K562 (cell line): ENCODE measurements around the gene EEFSEC. TPM values are rescaled to one million over a fixed set of nuclear protein-coding genes. Genes with fewer than 3 reads are reported as not detected.

Experiments
- ATAC-seq: fragments of 200-7000 bp; cut with Tn5 transposase; 3 replicates; pipeline ENCODE4 v1.9.1; 2020; ENCODE audit warnings: moderate library complexity
- BruUV-seq: library from RNA; stranded (reverse); fragments of 400-500 nt; replicated peaks from 2 replicates; lab custom pipeline; 2021; lab: Mats Ljungman, UMichigan
- CTCF ChIA-PET: fragments of 300-600 bp; formaldehyde crosslinking; extraction: SDS; loops from one replicate; lab custom pipeline; 2021; ENCODE audit warnings: low intra/inter-chr PET ratio; lab: Yijun Ruan, JAX
- POLR2A ChIA-PET: fragments of 300-600, 350-650 bp; sonication (Branson Sonifier 250); formaldehyde crosslinking; extraction: SDS; loops from one replicate; lab custom pipeline; 2021; ENCODE audit warnings: antibody characterized with exemption, inconsistent platforms; lab: Yijun Ruan, JAX
- DNase-seq, 4 experiments: peaks; one replicate each; pipeline versions ENCODE4 v3.0.0 to v3.0.0-alpha.2; 2011 to 2018; ENCODE audit warnings: low spot score in 3 of 4, mixed read lengths in 3 of 4; ENCODE audit errors: extremely low read depth in 1 of 4
- FAIRE-seq: peaks from 2 replicates; lab custom pipeline; 2011; peaks lifted over from hg19 to GRCh38; lab: Jason Lieb, UNC
- H2AFZ ChIP-seq: 2 replicates; pipeline ENCODE4 v1.6.0; 2011; ENCODE audit warnings: low read depth, low read length, control low read depth, inconsistent platforms
- H3K27ac ChIP-seq: fragments of 200-600 bp; 3 replicates; pipeline ENCODE4 v1.8.0; 2011; ENCODE audit warnings: low read depth, mild to moderate bottlenecking, control low read depth, inconsistent platforms, low read length, moderate library complexity, mixed read lengths; ENCODE audit errors: extremely low read depth
- H3K27me3 ChIP-seq, 2 experiments: fragments of 300-600 bp in 1 of 2; 2 replicates in 1 of 2; 3 replicates in 1 of 2; pipeline versions ENCODE4 v1.6.0 to v1.8.0; 2011; ENCODE audit warnings: inconsistent platforms in 2 of 2, low read length in 2 of 2, mild to moderate bottlenecking in 1 of 2, mixed read lengths in 1 of 2, moderate library complexity in 1 of 2; ENCODE audit not compliant: control insufficient read depth in 2 of 2, insufficient read depth in 2 of 2
- H3K36me3 ChIP-seq: fragments of 300-600 bp; 3 replicates; pipeline ENCODE4 v1.8.0; 2011; ENCODE audit warnings: mild to moderate bottlenecking, low read length, inconsistent platforms; ENCODE audit not compliant: control insufficient read depth, insufficient read depth
- H3K4me1 ChIP-seq, 2 experiments: fragments of 200-600 bp in 1 of 2; replicated peaks in 1 of 2; 2 replicates in 1 of 2; 3 replicates in 1 of 2; pipeline versions ENCODE4 v1.5.1 to v1.8.0; 2011; ENCODE audit warnings: inconsistent platforms in 2 of 2, low read length in 2 of 2, mild to moderate bottlenecking in 1 of 2, mixed read lengths in 1 of 2, moderate library complexity in 1 of 2; ENCODE audit not compliant: control insufficient read depth in 2 of 2, insufficient read depth in 2 of 2
- H3K4me2 ChIP-seq: 2 replicates; pipeline ENCODE4 v1.6.1; 2011; ENCODE audit warnings: low read length, control low read depth, inconsistent platforms, mixed read lengths; ENCODE audit not compliant: insufficient read depth
- H3K4me3 ChIP-seq: fragments of 200-600 bp; sonication (generic), shearing (Covaris generic); 2 replicates; pipeline ENCODE4 v1.5.1; 2016; ENCODE audit warnings: control low read depth, inconsistent platforms
- H3K79me2 ChIP-seq: fragments of 200-600 bp; 3 replicates; pipeline ENCODE4 v1.8.0; 2011; ENCODE audit warnings: low read length, inconsistent platforms; ENCODE audit not compliant: control insufficient read depth, insufficient read depth
- H3K9ac ChIP-seq, 2 experiments: 2 replicates each; pipeline versions ENCODE4 v1.6.0 to v1.6.1; 2011; ENCODE audit warnings: low read depth in 2 of 2, low read length in 2 of 2, control low read depth in 1 of 2, inconsistent platforms in 1 of 2, mild to moderate bottlenecking in 1 of 2, mixed read lengths in 1 of 2; ENCODE audit not compliant: insufficient read depth in 1 of 2
- H3K9me1 ChIP-seq: one replicate; pipeline ENCODE4 v1.6.0; 2011; ENCODE audit warnings: inconsistent platforms, mild to moderate bottlenecking, low read length, moderate library complexity; ENCODE audit not compliant: control insufficient read depth, insufficient read depth
- H3K9me3 ChIP-seq: replicated peaks from 2 replicates; pipeline ENCODE4 v1.5.1; 2011; ENCODE audit warnings: low read depth, low read length, inconsistent platforms; ENCODE audit not compliant: control insufficient read depth, insufficient read depth
- H4K20me1 ChIP-seq: replicated peaks from 2 replicates; pipeline ENCODE4 v1.6.1; 2011; ENCODE audit warnings: low read length, inconsistent platforms, mixed read lengths; ENCODE audit not compliant: control insufficient read depth, insufficient read depth
- FOXJ3 ChIP-seq: sonication (generic); formaldehyde crosslinking; IDR thresholded peaks from 2 replicates; pipeline ENCODE4 v1.4.0; 2020; ENCODE audit warnings: mild to moderate bottlenecking, missing genetic modification reagents
- GATAD2A ChIP-seq: fragments of 450-650 bp; IDR thresholded peaks from 2 replicates; pipeline ENCODE4 v1.6.1; 2017
- HDAC2 ChIP-seq: fragments of 450-650 bp; IDR thresholded peaks from 2 replicates; pipeline ENCODE4 v1.6.1; 2016; ENCODE audit warnings: mild to moderate bottlenecking
- HDGF ChIP-seq: fragments of 450-650 bp; IDR thresholded peaks from 2 replicates; pipeline ENCODE4 v1.6.1; 2016
- MBD1 ChIP-seq: fragments of 250-450 bp; sonication (Bioruptor Pico); IDR thresholded peaks from 2 replicates; pipeline ENCODE4 v1.8.0; 2022; ENCODE audit warnings: inconsistent platforms
- NRF1 ChIP-seq, 2 experiments: fragments of 450-650 bp; IDR thresholded peaks in 1 of 2; conservative IDR thresholded peaks in 1 of 2; 2 replicates each; pipeline ENCODE4 v1.6.1; 2014; ENCODE audit warnings: mild to moderate bottlenecking in 2 of 2
- ZBTB17 ChIP-seq: fragments of 450-650 bp; formaldehyde crosslinking; IDR thresholded peaks from 2 replicates; pipeline ENCODE4 v1.4.0; 2020; ENCODE audit warnings: mild to moderate bottlenecking
- ZNF408 ChIP-seq: fragments of 250-450 bp; sonication (Bioruptor Pico); IDR thresholded peaks from 2 replicates; pipeline ENCODE4 v1.4.0; 2020; ENCODE audit warnings: low read depth, mild to moderate bottlenecking, moderate library complexity
- ZNF449 ChIP-seq: fragments of 250-450 bp; sonication (Bioruptor Pico); IDR thresholded peaks from 2 replicates; pipeline ENCODE4 v1.8.0; 2022; ENCODE audit warnings: moderate library complexity, mild to moderate bottlenecking, inconsistent platforms
- WGBS: fragments of 100-300 bp; shearing (Covaris generic); methylation state at CpG from one replicate; pipeline ENCODE4 v1.1.6; 2016; ENCODE audit warnings: low coverage, mixed read lengths; ENCODE audit not compliant: insufficient coverage; ENCODE audit errors: missing lambda C conversion rate; 5-methylcytosine and 5-hydroxymethylcytosine counted together
- in situ Hi-C: fragments of 300-500 bp; cut with MboI; formaldehyde crosslinking; loops from 4 replicates; pipeline ENCODE4 v1.15.0; 2018; ENCODE audit warnings: inconsistent platforms, mixed read lengths
- intact Hi-C: fragments of 100-400 bp; cut with micrococcal nuclease; formaldehyde crosslinking; loops from 2 replicates; pipeline ENCODE4 v1.14.2; 2022
- polyA plus RNA-seq, 8 experiments: library from polyadenylated mRNA; depleted of rRNA in 4 of 8; stranded (reverse) in 5 of 8; unstranded in 3 of 8; fragments of >200 nt; fragmentation: Nextera tagmentation in 2 of 8; fragmentation: Illumina TruSeq in 1 of 8; extraction: Ambion mirVana in 2 of 8; extraction: Trizol in 1 of 8; gene quantifications; 2 replicates each; pipeline versions ENCODE4 v1.2.1 to v1.2.3, GENCODE V29; 2011 to 2014; ENCODE audit warnings: inconsistent platforms in 1 of 8, missing spikeins in 1 of 8
- total RNA-seq, 7 experiments: library from RNA; depleted of rRNA in 6 of 7; stranded (reverse); fragments of >200 nt in 6 of 7; fragmentation: Illumina TruSeq in 2 of 7; extraction: Trizol in 2 of 7; gene quantifications; 2 replicates each; pipeline versions ENCODE4 v1.2.1 to v1.2.3, GENCODE V29; 2011 to 2021; ENCODE audit warnings: low replicate concordance in 1 of 7
- TF ChIP-seq, protein P1 (sequence below): fragments of 450-650 bp; IDR thresholded peaks from 2 replicates; pipeline ENCODE4 v1.7.0; 2016; ENCODE audit warnings: borderline replicate concordance

EEFSEC gene
- total and polyA plus RNA-seq, 9 of the 15 experiments (the other 6 are each of a cell fraction or from before 2014, with no cell fraction given): 0.35 to 11.8 (median 7.7) TPM

DNA sequence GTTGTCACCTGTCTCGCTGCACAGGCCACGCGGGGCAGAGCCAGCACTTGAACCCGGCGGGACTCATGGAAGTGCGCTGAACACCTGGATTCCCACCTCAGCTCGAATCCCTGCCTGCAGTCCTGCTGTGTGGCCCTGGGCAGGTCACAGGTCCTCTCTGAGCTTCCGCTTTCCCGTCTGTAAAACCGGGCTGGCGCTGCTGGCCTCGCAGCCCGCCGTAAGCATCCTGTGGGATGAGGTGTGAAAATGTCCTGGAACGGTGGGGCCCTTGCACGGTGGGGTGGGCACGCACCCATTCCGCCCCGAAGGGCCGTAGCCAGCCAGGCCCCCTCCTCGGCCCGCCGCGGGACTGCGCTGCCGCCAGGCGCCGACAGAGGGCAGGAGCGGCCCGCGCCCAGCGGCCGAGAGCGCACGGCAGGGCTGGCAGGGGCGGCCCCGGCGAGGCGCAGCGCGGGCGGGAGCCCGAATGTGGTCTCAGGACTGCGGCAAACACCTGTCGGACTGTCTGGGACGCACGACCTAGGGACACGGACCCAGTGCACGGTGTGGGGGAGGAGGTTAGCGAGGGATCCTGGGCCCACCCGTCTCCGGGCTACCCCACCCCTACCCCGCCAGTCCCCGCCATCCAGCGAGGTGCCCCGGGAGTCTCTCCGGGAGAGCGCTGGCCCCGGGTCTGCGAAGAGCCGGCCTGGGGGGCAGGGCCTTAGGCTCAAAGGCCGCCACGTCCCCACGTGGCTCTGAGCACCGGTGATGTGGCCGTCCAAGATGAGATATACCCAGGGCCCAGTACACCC is 273.0 kb downstream of the EEFSEC start:
- H3K9ac ChIP-seq: peak overlapping the region; percentile 57 to 90
- peaks cover 41 to 93% of the 10 kb centered on the region in 2 experiments for H3K4me1 ChIP-seq
- no peaks in the 10 kb centered on the region; the same call in 2 of the 3 replicates for H3K79me2 ChIP-seq
- ChIA-PET CTCF (interaction anchor here (0.7 to 2.3 kb wide), 4 partner anchors 10 to 192 kb away, joined by 3 to 9 read pairs (median 3); no protein-coding TSS in a partner anchor), POLR2A (interaction anchor here (1.0 kb wide), 1 partner anchor 16 kb away, joined by 3 read pairs; no protein-coding TSS in a partner anchor)
- FAIRE-seq: no peak
- no TSS peak for BruUV-seq
- H2AFZ ChIP-seq: peak overlapping the region; percentile 86
- H3K27me3 ChIP-seq: no peaks in the 10 kb centered on the region
- no peaks in the 10 kb centered on the region for H3K36me3 ChIP-seq
- H3K4me2 ChIP-seq: peak overlapping the region; percentile 68
- H3K9me3 ChIP-seq: no peaks in the 10 kb centered on the region
- WGBS: 8% methylated on average over 25 of the region's 66 CpGs
- peak; percentile 70 to 84 (median 83) for DNase-seq
- intact Hi-C loops: no loop called here
- H3K4me3 ChIP-seq: no peak overlapping the region
- ATAC-seq: peak; percentile 86
- H3K27ac ChIP-seq: peak overlapping the region; percentile 73
- H3K9me1 ChIP-seq: no peaks in the 10 kb centered on the region
- in situ Hi-C loops: no loop called here
- H4K20me1 ChIP-seq: no peaks in the 10 kb centered on the region
- TF ChIP-seq HDAC2 (0 out of 2 replicates have a peak, but pooled peaks have one; percentile 70), MBD1 (CRISPR knock-in tag) (no peak), FOXJ3 (no peak), NRF1 (conservative IDR thresholded peaks at IDR 0.05 in 1 of 2, IDR thresholded peaks at IDR 0.05 in 1 of 2) (peak in 1 of 2 experiments; percentile 24; a peak in 1 of 4 replicates), HDGF (peak; percentile 36; the same call in 1 of the 2 replicates), GATAD2A (0 out of 2 replicates have a peak, but pooled peaks have one; percentile 62), ZNF449 (CRISPR knock-in tag) (no peak), ZBTB17 (0 out of 2 replicates have a peak, but pooled peaks have one; percentile 8), ZNF408 (no peak)
- TF ChIP-seq, protein P1, sequence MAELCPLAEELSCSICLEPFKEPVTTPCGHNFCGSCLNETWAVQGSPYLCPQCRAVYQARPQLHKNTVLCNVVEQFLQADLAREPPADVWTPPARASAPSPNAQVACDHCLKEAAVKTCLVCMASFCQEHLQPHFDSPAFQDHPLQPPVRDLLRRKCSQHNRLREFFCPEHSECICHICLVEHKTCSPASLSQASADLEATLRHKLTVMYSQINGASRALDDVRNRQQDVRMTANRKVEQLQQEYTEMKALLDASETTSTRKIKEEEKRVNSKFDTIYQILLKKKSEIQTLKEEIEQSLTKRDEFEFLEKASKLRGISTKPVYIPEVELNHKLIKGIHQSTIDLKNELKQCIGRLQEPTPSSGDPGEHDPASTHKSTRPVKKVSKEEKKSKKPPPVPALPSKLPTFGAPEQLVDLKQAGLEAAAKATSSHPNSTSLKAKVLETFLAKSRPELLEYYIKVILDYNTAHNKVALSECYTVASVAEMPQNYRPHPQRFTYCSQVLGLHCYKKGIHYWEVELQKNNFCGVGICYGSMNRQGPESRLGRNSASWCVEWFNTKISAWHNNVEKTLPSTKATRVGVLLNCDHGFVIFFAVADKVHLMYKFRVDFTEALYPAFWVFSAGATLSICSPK: no peak
